ENCODE measurements around the gene KDM4C.
"Not testable (repeated sequence)": the region's sequence is repeated elsewhere in the genome, so short reads cannot be mapped to it uniquely, and the experiment has no call there.

Gene KDM4C

GRCh38 chr9:7178729-7179128, 421.0 kb downstream of the KDM4C start:
- no peak for DNase-seq

- DNase-seq: no peak
Measured at GRCh38 chr9:7180247-7180646, 422.5 kb downstream of the KDM4C start.

DNA sequence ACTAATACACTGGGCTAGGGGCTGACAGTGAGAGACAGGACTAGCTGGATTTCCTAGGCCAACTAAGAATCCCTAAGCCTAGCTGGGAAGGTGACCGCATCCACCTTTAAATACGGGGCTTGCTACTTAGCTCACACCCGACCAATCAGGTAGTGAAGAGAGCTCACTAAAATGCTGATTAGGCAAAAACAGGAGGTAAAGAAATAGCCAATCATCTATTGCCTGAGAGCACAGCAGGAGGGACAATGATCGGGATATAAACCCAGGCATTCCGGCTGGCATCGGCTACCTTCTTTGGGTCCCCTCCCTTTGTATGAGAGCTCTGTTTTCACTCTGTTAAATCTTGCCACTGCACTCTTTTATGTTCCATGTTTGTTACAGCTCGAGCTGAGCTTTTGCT, 425.4 kb downstream of the KDM4C start:
- not testable (repeated sequence) for DNase-seq

GRCh38 chr9:7185612-7186011, 427.8 kb downstream of the KDM4C start:
- DNase-seq: no peak

- no peak for DNase-seq
Measured at GRCh38 chr9:7186175-7186574, 428.4 kb downstream of the KDM4C start.

DNA sequence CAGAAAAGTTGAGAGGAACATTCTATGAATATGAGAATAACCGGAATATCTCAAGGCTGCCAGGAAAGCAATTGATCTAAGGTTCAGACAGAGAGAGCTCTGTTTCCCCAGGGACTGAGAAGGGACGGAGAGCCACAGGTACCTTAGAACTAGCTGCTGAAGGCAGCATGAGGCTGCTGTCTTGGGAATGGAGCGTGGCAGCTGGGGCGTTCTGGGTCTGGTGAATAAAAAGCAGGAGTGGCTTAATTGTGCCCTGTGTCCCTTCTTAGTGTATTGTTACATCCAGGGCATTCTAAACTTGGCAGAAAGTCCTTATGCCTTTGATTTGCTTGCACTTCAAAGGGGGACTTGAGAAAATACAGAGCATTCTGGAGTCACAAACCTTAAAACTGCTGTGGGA, 434.5 kb downstream of the KDM4C start:
- no peak for DNase-seq

DNA sequence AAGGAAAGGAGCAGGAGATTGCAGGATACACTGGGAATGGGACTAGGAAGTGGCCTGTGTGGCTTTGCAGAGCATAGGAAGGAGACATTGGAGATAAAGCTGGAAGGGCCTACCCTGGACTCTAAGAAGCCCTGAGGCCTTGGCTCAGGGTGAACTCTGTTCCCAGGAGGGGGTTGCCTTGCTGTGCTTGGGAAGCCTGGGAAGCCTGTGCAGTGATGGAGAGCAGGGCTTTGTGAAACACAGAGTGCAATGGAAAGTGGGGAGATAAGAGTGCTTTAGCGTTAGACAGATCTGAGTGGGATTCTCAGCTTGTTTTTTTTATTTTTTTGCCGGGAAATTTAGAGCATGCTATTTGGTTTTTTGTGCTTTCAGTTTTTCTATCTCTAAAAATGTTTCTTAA, 437.8 kb downstream of the KDM4C start:
- no peak for DNase-seq

DNA sequence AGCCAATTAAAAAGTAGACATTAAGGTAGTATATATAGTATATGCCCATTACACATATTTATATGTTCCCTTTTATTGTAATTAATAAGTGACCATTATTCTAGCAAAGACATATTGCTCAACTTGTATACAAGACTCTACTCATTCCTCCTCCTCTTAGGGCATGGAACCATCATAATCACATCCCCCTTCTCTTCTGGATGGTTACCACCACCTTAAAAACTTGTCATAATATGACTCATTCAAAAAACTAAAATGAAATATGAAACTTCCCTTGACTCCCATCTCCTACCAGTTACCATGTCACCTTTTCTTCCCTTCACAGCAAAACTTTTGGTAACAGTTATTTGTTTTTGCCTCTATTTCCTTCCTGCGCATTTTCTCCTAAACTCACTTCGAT, 438.7 kb downstream of the KDM4C start:
- no peak for DNase-seq

DNA sequence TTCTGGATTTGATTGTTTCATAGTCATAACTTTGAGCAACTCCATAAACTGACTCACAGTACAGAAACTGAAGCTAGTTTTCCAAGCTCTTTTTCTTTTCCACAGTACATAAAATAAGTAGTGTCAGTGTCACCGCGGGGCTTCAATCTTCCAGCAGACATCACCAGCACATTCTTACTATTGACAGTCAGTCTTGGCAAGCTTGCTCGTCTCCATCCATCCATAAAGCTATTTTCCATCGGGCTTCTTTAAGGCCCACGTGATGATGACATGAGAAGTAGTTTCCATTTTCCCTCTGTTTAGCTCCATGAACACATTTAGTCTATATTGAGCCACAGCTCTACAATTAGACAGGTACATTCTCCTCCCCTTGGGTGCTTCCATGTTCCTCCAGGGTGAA, 443.4 kb downstream of the KDM4C start:
- DNase-seq: no peak

DNA sequence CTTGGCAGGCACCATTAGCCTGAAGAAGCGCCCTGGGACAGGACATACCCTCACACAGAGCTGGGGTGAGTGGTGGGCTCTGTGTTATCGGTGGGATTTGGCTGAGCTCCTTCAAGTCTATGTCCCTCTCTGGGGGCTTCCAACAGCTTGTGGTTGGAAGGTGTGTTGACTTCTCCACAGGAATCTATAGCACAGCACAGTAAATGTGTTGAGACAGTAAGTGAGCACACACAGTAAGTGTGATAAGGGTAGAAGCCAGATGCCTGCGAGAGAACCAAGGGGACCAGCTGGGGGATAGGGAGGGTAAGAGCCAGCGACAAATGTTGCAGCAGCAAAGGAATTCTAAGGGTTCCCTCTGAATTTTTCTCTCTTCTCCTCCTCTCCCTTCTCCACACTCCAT, 448.0 kb downstream of the KDM4C start:
- no peak for DNase-seq

- no peak for DNase-seq
Measured at GRCh38 chr9:7206221-7206758, 448.5 kb downstream of the KDM4C start.

DNA sequence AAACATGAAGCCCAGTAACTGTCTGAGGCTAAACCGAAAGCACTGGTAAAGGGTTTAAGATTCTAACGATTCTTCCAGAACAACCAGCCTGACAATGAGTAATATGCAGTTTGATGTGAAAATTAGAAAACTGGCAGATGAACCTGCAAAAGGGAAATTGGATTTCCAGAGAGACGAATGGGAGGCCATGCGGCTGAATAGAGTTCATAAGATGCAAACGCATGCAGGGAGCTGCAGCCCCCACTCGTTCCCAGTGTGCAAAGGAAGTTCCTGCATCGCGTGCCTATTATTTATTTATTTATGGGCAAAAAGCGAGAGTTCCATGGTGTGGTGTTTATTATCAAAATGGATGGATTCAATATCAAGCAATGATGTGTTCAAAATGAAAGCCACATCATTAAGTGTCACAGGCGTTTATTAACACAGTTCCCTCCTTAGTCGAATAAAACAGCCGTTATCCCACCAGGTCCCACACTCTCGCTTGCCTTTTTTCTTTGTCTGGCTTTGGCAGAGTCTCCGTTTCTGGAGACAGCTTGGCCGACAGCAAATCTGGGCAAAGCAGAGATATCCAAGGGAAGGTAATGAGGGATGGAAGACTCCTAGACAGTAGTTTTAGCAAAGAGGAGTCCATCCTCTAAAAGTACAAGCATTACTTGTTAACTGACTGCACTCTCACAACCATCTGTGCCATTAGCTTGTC, 451.4 kb downstream of the KDM4C start:
- no peak for DNase-seq

DNA sequence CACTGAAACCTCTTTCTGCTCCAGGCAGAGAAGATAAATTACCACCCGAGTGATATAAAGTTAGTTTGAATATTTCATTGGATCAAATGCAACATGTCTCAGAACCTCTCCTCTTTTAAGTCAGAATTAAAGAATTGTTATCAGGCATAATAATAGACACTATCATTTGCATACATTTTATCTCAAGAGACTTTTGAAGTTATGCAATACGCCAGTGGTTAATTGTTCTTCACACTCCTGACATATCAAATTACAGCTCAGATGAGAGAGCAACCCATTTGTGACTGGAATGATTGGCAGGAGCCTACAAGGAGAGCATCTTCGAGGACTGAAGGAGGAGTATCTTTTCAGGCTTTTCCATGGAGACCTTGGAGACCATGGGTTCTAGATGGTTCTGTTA, 452.2 kb downstream of the KDM4C start:
- DNase-seq: no peak

DNA sequence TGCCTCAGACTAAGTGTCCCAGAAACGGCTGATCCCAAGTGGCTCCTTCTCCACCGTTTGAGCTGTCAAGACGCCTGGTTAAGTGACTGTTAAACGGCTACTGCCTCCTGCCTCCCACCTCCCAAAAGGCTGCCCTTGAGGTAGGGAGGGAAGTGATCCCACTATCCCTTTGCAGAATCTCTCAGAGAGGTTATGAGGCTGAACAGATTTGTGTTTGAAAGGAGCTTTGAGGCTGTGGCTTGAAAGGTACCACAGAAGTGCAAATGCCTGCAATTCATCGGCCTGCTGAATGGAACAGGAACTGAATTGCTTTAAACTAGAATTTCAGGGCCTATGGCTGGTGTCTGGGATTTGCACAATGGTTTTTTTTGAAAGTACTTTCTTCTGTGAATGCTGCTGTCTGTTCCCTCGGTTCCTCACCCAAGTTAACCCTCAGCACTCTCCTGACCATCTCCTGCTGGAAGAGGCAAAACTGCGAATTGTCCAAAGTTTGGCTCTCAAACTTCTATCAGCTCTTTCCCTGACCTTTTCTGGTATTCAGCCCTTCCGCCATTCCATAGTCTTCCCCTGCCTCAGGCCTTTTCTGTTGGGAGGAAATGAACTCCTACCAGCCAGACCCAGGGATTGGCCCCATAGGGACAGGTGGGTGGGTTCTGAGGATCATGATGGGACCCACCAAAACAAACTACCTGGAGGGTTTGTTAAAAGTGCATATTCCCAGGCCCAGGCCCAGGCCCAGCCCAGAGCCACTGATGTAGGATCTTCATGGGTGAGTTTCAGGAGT, 453.3 kb downstream of the KDM4C start:
- DNase-seq: no peak

DNA sequence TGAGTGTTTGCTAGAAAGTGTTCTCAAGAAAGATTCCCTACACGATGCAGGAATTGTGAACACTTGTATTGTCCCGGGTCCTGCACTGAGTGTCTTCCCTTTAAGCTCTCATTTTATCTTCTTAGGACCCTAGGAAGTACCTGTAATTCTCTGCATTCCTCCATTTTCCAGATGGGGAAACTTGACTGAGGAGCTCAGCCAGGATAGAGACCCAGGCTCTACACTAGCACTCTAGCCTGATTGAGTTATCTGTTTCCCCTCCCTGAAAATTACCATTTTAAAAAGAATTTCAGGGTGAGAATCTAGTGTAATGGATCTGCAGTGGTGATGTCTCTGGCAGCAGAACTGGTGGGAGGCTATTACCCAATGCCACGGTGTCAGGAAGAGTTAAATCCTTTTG, 453.9 kb downstream of the KDM4C start:
- no peak for DNase-seq

DNA sequence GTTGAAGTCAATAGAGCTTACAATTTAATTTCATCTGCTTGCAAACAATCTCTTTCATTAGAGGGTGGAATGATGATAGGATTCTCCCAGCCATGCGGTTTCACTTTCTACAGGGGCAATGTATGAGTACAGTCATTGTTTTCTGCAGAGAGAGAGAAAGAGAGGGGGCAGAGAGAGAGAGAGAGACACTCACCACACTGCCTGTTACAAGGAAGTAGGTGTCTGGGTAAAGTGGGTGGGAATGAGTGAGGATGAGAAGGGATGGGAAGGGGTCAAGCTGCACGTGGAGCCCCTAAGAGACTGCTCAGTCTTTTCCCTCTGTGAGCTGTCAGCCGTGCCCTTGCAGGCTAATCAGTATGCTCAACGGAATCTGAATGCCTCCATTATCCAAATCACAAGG, 454.3 kb downstream of the KDM4C start:
- no peak for DNase-seq

GRCh38 chr9:7216004-7216841, 458.4 kb downstream of the KDM4C start:
- no peak for DNase-seq

- no peak for DNase-seq
Measured at GRCh38 chr9:7223981-7224380, 466.2 kb downstream of the KDM4C start.

Data from CD4-positive, alpha-beta T cell treated with Interleukin-17A for 4 hours (primary cell).